HepG2 (cell line): ENCODE data around the gene SBK1. TPM values are rescaled to one million over a fixed set of nuclear protein-coding genes. Genes with fewer than 3 reads are reported as not detected.

Experiments
- ATAC-seq: fragments of 200-7000 bp; cut with Tn5 transposase; 3 replicates; pipeline ENCODE4 v1.9.1; 2020; ENCODE audit warnings: mild to moderate bottlenecking, moderate library complexity
- BruUV-seq: library from RNA; stranded (reverse); fragments of 400-500 nt; replicated peaks from 2 replicates; lab custom pipeline; 2021; lab: Mats Ljungman, UMichigan
- CTCF ChIA-PET: fragments of 300-600 bp; formaldehyde crosslinking; extraction: SDS; loops from one replicate; lab custom pipeline; 2021; ENCODE audit warnings: low total read pairs, inconsistent platforms, low intra/inter-chr PET ratio; lab: Yijun Ruan, JAX
- POLR2A ChIA-PET: fragments of 350-600 bp; sonication (Branson Sonifier 250); formaldehyde crosslinking; loops from one replicate; lab custom pipeline; 2020; ENCODE audit warnings: antibody characterized with exemption, inconsistent platforms; lab: Yijun Ruan, JAX
- DNase-seq: peaks from one replicate; pipeline ENCODE4 v3.0.0-alpha.2; 2015; ENCODE audit warnings: low spot score
- FAIRE-seq: peaks from 3 replicates; lab custom pipeline; 2011; peaks lifted over from hg19 to GRCh38; lab: Jason Lieb, UNC
- H2AFZ ChIP-seq: one replicate; pipeline ENCODE4 v1.6.1; 2011; ENCODE audit warnings: low read length, inconsistent platforms
- H3K27ac ChIP-seq: fragments of 300-600 bp; 3 replicates; pipeline ENCODE4 v1.8.0; 2011; ENCODE audit warnings: mixed run types, mild to moderate bottlenecking, mixed read lengths, low read length, inconsistent platforms; ENCODE audit not compliant: insufficient read depth; ENCODE audit errors: extremely low read length
- H3K27me3 ChIP-seq, 2 experiments: fragments of 200-600 bp in 1 of 2; 2 replicates in 1 of 2; 3 replicates in 1 of 2; pipeline versions ENCODE4 v1.6.0 to v1.8.0; 2011; ENCODE audit warnings: low read length in 2 of 2, mild to moderate bottlenecking in 2 of 2, moderate library complexity in 2 of 2, inconsistent platforms in 1 of 2; ENCODE audit not compliant: insufficient read depth in 2 of 2, control insufficient read depth in 1 of 2
- H3K36me3 ChIP-seq, 2 experiments: fragments of 200-600 bp in 1 of 2; replicated peaks in 1 of 2; 2 replicates in 1 of 2; 3 replicates in 1 of 2; pipeline versions ENCODE4 v1.5.1 to v1.8.0; 2011; ENCODE audit warnings: low read length in 2 of 2, inconsistent platforms in 1 of 2; ENCODE audit not compliant: insufficient read depth in 2 of 2, control insufficient read depth in 1 of 2
- H3K4me1 ChIP-seq: 2 replicates; pipeline ENCODE4 v1.5.1; 2012; ENCODE audit warnings: low read length, inconsistent platforms; ENCODE audit not compliant: insufficient read depth
- H3K4me2 ChIP-seq: 2 replicates; pipeline ENCODE4 v1.6.0; 2011; ENCODE audit warnings: low read depth, low read length, inconsistent platforms
- H3K4me3 ChIP-seq, 3 experiments: fragments of 200-600 bp in 1 of 3; sonication (generic), shearing (Covaris generic) in 1 of 3; replicated peaks in 1 of 3; 2 replicates each; pipeline ENCODE4 v1.5.1; 2011 to 2016; ENCODE audit warnings: low read length in 3 of 3, inconsistent platforms in 2 of 3, low read depth in 2 of 3, mild to moderate bottlenecking in 2 of 3, control low read depth in 1 of 3, mixed read lengths in 1 of 3; ENCODE audit not compliant: insufficient read depth in 1 of 3
- H3K79me2 ChIP-seq: one replicate; pipeline ENCODE4 v1.6.1; 2011; ENCODE audit warnings: low read length, inconsistent platforms; ENCODE audit not compliant: insufficient read depth
- H3K9ac ChIP-seq: 2 replicates; pipeline ENCODE4 v1.6.0; 2011; ENCODE audit warnings: mild to moderate bottlenecking, low read depth, low read length, inconsistent platforms; ENCODE audit not compliant: insufficient read depth
- H3K9me3 ChIP-seq: 2 replicates; pipeline ENCODE4 v1.5.1; 2012; ENCODE audit warnings: mild to moderate bottlenecking, low read length
- H4K20me1 ChIP-seq: 2 replicates; pipeline ENCODE4 v1.6.0; 2011; ENCODE audit warnings: inconsistent platforms, mild to moderate bottlenecking, low read length, moderate library complexity; ENCODE audit not compliant: insufficient read depth
- FOXM1 ChIP-seq: sonication (generic); formaldehyde crosslinking; IDR thresholded peaks from 2 replicates; pipeline ENCODE4 v1.5.0; 2020; ENCODE audit warnings: missing genetic modification reagents
- KDM1A ChIP-seq: IDR thresholded peaks from 2 replicates; pipeline ENCODE4 v1.6.1; 2016; ENCODE audit warnings: missing compliant biosample characterization
- KDM3A ChIP-seq: IDR thresholded peaks from 2 replicates; pipeline ENCODE4 v1.6.1; 2018; ENCODE audit warnings: low read depth, missing compliant biosample characterization
- KLF12 ChIP-seq: sonication (generic); formaldehyde crosslinking; IDR thresholded peaks from 2 replicates; pipeline ENCODE4 v1.4.0; 2020; ENCODE audit warnings: missing genetic modification reagents, borderline replicate concordance
- MLLT10 ChIP-seq: sonication (generic); formaldehyde crosslinking; IDR thresholded peaks from 2 replicates; pipeline ENCODE4 v1.4.0; 2020; ENCODE audit warnings: missing genetic modification reagents
- POLR2AphosphoS2 ChIP-seq: IDR thresholded peaks from 2 replicates; pipeline ENCODE4 v1.6.1; 2011; ENCODE audit warnings: low read depth, low read length, improper control_type of control experiment
- SOX13 ChIP-seq, 3 experiments: fragments of 450-650 bp in 1 of 3; sonication (generic) in 1 of 3; formaldehyde crosslinking in 1 of 3; IDR thresholded peaks in 2 of 3; conservative IDR thresholded peaks in 1 of 3; 2 replicates each; pipeline versions ENCODE4 v1.5.0 to v1.6.1; 2016 to 2020; ENCODE audit warnings: antibody characterized with exemption in 1 of 3, mild to moderate bottlenecking in 1 of 3, missing compliant biosample characterization in 1 of 3, missing genetic modification reagents in 1 of 3, moderate library complexity in 1 of 3
- TARDBP ChIP-seq: sonication (generic); formaldehyde crosslinking; IDR thresholded peaks from 2 replicates; pipeline ENCODE4 v1.8.0; 2022; ENCODE audit warnings: mild to moderate bottlenecking, missing genetic modification reagents
- ZBTB14 ChIP-seq: sonication (generic); formaldehyde crosslinking; IDR thresholded peaks from 2 replicates; pipeline ENCODE4 v1.4.0; 2020; ENCODE audit warnings: missing genetic modification reagents
- ZFP82 ChIP-seq: sonication (generic); formaldehyde crosslinking; IDR thresholded peaks from 2 replicates; pipeline ENCODE4 v1.5.1; 2020; ENCODE audit warnings: mild to moderate bottlenecking, missing genetic modification reagents, borderline replicate concordance
- ZNF343 ChIP-seq: sonication (generic); formaldehyde crosslinking; IDR thresholded peaks from 2 replicates; pipeline ENCODE4 v1.4.0; 2020; ENCODE audit warnings: mild to moderate bottlenecking, missing genetic modification reagents
- ZNF557 ChIP-seq: sonication (generic); formaldehyde crosslinking; IDR thresholded peaks from 2 replicates; pipeline ENCODE4 v1.4.0; 2020; ENCODE audit warnings: missing genetic modification reagents
- ZNF629 ChIP-seq: sonication (generic); formaldehyde crosslinking; conservative IDR thresholded peaks from 2 replicates; pipeline ENCODE4 v1.5.0; 2020; ENCODE audit warnings: missing genetic modification reagents
- ZSCAN22 ChIP-seq: sonication (generic); formaldehyde crosslinking; IDR thresholded peaks from 2 replicates; pipeline ENCODE4 v1.4.0; 2020; ENCODE audit warnings: mild to moderate bottlenecking, missing genetic modification reagents
- WGBS: methylation state at CpG from one replicate; pipeline ENCODE4 v1.1.6; 2017; ENCODE audit warnings: low lambda C conversion rate; 5-methylcytosine and 5-hydroxymethylcytosine counted together
- in situ Hi-C: cut with HindIII; loops from 2 replicates; pipeline ENCODE4 v1.10.0; 2017; ENCODE audit warnings: low pct_unique_long_range_greater_than_20kb; ENCODE audit not compliant: extremely low pct_ligation_motif_present
- intact Hi-C: fragments of 100-400 bp; cut with micrococcal nuclease; formaldehyde crosslinking; loops from one replicate; pipeline ENCODE4 v1.10.0; 2022; ENCODE audit not compliant: unreplicated experiment
- polyA plus RNA-seq, 8 experiments: library from polyadenylated mRNA; depleted of rRNA in 3 of 8; stranded (reverse) in 7 of 8; unstranded in 1 of 8; fragments of >200 nt; fragmentation: Illumina TruSeq in 4 of 8; extraction: Trizol in 4 of 8; gene quantifications; 2 replicates each; pipeline versions ENCODE4 v1.2.1 to v1.2.3, GENCODE V29; 2011 to 2016; ENCODE audit warnings: low read depth in 4 of 8, missing spikeins in 1 of 8, mixed read lengths in 1 of 8; ENCODE audit not compliant: insufficient read depth in 1 of 8
- total RNA-seq, 5 experiments: library from RNA; depleted of rRNA; stranded (reverse); fragments of >200 nt; fragmentation: Illumina TruSeq; extraction: Trizol; gene quantifications; 2 replicates each; pipeline ENCODE4 v1.2.3, GENCODE V29; 2016; ENCODE audit warnings: low read depth in 1 of 5
- TF ChIP-seq, protein P1 (sequence below): sonication (generic); formaldehyde crosslinking; IDR thresholded peaks from 2 replicates; pipeline ENCODE4 v1.4.0; 2020; ENCODE audit warnings: missing genetic modification reagents, mild to moderate bottlenecking, borderline replicate concordance
- TF ChIP-seq, protein P2 (sequence below): sonication (generic); formaldehyde crosslinking; IDR thresholded peaks from 2 replicates; pipeline ENCODE4 v1.4.0; 2020; ENCODE audit warnings: mild to moderate bottlenecking, missing genetic modification reagents
- TF ChIP-seq, protein P3 (sequence below): sonication (generic); formaldehyde crosslinking; IDR thresholded peaks from 2 replicates; pipeline ENCODE4 v1.4.0; 2020; ENCODE audit warnings: mild to moderate bottlenecking, low read depth, missing genetic modification reagents
- TF ChIP-seq, protein P4 (sequence below): sonication (generic); formaldehyde crosslinking; IDR thresholded peaks from 2 replicates; pipeline ENCODE4 v1.8.1; 2023; ENCODE audit warnings: missing genetic modification reagents, mild to moderate bottlenecking, borderline replicate concordance

SBK1 gene
- total and polyA plus RNA-seq, 2 of the 13 experiments (the other 11 are each of a cell fraction or from before 2014, with no cell fraction given): 0.15 to 0.17 TPM

DNA sequence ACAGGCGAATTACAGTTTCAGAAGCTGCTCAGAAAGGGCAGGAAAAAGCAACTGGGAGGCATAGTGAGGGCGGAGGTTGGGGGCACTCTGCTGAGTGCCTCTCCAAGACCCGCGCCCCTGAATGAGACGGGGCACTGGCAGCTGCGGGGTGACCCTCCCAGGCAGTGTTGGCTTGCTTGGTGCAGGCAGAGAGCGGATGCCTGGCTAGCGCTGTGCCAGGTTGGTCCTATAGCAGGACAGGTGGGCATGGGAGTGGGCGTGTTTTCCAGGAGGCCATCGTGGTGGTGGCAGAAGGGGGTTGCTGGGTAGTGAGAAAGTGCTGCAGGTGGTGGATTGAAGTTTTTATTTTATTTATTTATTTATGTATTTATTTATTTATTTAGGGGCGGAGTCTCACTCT, 16.0 kb upstream of the SBK1 start:
- in situ Hi-C loops: loop anchor here (5.0 kb wide), 1 partner anchor 36 kb away; no protein-coding TSS in a partner anchor
- CTCF ChIA-PET: interaction anchor here (4.4 kb wide), 1 partner anchor 40 kb away, joined by 91 read pairs; no protein-coding TSS in a partner anchor

More for the DNA sequence above, 16.0 kb upstream of the SBK1 start:
- H4K20me1 ChIP-seq: no peaks in the 10 kb centered on the region
- BruUV-seq: no TSS peak
- DNase-seq: no peak
- no peak for TF ChIP-seq MLLT10
- TF ChIP-seq TARDBP (CRISPR knock-in tag): no peak
- TF ChIP-seq ZNF343 (CRISPR knock-in tag): no peak
- no peak for TF ChIP-seq ZSCAN22 (CRISPR knock-in tag)
- no peak for TF ChIP-seq ZBTB14
- TF ChIP-seq SOX13 (IDR thresholded peaks at IDR 0.05): no peak
- TF ChIP-seq SOX13 (CRISPR knock-in tag; conservative IDR thresholded peaks at IDR 0.05 in 1 of 2, IDR thresholded peaks at IDR 0.05 in 1 of 2): no peak
- no peak for TF ChIP-seq ZNF629
- TF ChIP-seq, protein P1, sequence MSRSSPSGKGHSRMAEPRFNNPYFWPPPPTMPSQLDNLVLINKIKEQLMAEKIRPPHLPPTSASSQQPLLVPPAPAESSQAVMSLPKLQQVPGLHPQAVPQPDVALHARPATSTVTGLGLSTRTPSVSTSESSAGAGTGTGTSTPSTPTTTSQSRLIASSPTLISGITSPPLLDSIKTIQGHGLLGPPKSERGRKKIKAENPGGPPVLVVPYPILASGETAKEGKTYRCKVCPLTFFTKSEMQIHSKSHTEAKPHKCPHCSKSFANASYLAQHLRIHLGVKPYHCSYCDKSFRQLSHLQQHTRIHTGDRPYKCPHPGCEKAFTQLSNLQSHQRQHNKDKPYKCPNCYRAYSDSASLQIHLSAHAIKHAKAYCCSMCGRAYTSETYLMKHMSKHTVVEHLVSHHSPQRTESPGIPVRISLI (CRISPR knock-in tag): no peak
- TF ChIP-seq POLR2AphosphoS2: no peak
- no peak for TF ChIP-seq FOXM1 (CRISPR knock-in tag)
- TF ChIP-seq, protein P2, sequence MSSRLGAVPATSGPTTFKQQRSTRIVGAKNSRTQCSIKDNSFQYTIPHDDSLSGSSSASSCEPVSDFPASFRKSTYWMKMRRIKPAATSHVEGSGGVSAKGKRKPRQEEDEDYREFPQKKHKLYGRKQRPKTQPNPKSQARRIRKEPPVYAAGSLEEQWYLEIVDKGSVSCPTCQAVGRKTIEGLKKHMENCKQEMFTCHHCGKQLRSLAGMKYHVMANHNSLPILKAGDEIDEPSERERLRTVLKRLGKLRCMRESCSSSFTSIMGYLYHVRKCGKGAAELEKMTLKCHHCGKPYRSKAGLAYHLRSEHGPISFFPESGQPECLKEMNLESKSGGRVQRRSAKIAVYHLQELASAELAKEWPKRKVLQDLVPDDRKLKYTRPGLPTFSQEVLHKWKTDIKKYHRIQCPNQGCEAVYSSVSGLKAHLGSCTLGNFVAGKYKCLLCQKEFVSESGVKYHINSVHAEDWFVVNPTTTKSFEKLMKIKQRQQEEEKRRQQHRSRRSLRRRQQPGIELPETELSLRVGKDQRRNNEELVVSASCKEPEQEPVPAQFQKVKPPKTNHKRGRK (CRISPR knock-in tag): no peak
- TF ChIP-seq KDM3A (CRISPR knock-in tag): no peak
- TF ChIP-seq, protein P3, sequence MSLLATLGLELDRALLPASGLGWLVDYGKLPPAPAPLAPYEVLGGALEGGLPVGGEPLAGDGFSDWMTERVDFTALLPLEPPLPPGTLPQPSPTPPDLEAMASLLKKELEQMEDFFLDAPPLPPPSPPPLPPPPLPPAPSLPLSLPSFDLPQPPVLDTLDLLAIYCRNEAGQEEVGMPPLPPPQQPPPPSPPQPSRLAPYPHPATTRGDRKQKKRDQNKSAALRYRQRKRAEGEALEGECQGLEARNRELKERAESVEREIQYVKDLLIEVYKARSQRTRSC (CRISPR knock-in tag): no peak
- no peak for TF ChIP-seq ZNF557 (CRISPR knock-in tag)
- TF ChIP-seq KDM1A (CRISPR knock-in tag): no peak
- TF ChIP-seq, protein P4, sequence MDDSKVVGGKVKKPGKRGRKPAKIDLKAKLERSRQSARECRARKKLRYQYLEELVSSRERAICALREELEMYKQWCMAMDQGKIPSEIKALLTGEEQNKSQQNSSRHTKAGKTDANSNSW (CRISPR knock-in tag): no peak
- no peak for TF ChIP-seq KLF12 (CRISPR knock-in tag)
- TF ChIP-seq ZFP82 (CRISPR knock-in tag): no peak
- TF ChIP-seq, all 625 proteins: peak for 0
- no peaks in the 10 kb centered on the region for H3K36me3 ChIP-seq
- peaks cover 3 to 42% of the 10 kb centered on the region in 2 experiments; a peak in 4 of 5 replicates for H3K27me3 ChIP-seq
- H3K9ac ChIP-seq: no peak overlapping the region
- WGBS: 19% methylated on average over 11 of the region's 11 CpGs
- H2AFZ ChIP-seq: no peak overlapping the region
- peaks cover 10% of the 10 kb centered on the region; the same call in 1 of the 2 replicates for H3K4me1 ChIP-seq
- no peaks in the 10 kb centered on the region for H3K79me2 ChIP-seq
- H3K9me3 ChIP-seq: no peaks in the 10 kb centered on the region
- H3K4me2 ChIP-seq: no peak overlapping the region
- no peak for ATAC-seq
- FAIRE-seq: no peak
- no peak overlapping the region for H3K4me3 ChIP-seq
- intact Hi-C loops: loop anchor here (2.0 kb wide), 1 partner anchor 272 kb away; no protein-coding TSS in a partner anchor
- H3K27ac ChIP-seq: no peak overlapping the region
- POLR2A ChIA-PET: no interaction called here
